Uterus (tissue), 2 donors: ENCODE measurements around the gene CYSTM1.

ENCODE experiments used
- CTCF ChIP-seq, 4 experiments: fragments of 200-600 bp in 2 of 4; fragments of 450-650 bp in 2 of 4; sonication (generic) in 2 of 4; IDR thresholded peaks; one replicate each; pipeline ENCODE4 v1.5.1; 2016 to 2019; ENCODE audit warnings: antibody characterized with exemption in 4 of 4, mild to moderate bottlenecking in 2 of 4, moderate library complexity in 1 of 4
- POLR2A ChIP-seq, 2 donors: fragments of 450-650 bp; IDR thresholded peaks; one replicate each; pipeline ENCODE4 v1.6.1; 2016; ENCODE audit warnings: antibody characterized with exemption in 2 of 2, mild to moderate bottlenecking in 1 of 2, moderate library complexity in 1 of 2

DNA sequence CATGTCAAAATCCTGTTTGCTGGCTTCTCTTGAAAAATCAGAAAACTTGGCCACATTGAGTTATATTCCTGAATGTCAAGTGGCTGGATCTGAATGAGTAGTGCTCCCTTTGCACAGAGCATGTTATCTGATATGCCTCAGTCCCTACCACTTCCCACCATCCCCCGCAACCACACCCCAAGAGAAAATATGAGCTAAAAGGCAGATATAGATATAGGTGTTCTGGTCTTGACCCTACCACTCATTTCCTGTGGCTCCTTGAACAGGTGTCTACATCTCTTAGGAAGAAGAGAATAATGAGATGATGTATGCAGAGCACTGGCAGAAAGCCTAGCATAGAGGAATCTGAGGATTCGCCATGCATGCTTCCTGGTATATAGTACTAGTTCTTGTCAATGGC is 6.6 kb upstream of the CYSTM1 start:
- no peak for TF ChIP-seq CTCF (IDR thresholded peaks at IDR 0.05)
- no peak for TF ChIP-seq POLR2A (IDR thresholded peaks at IDR 0.05)
